ENCODE measurements around the gene ZNF385D.

Gene ZNF385D

GRCh38 chr3:21414506-21414905 lies 336.5 kb downstream of the ZNF385D start:
- no peak for TF ChIP-seq CTCF (IDR thresholded peaks at IDR 0.05; ENCODE audit: insufficient read depth, low read length, missing control alignments)
- ChIA-PET POLR2A (no interaction called here), CTCF (no interaction called here)
- no peak overlapping the region for H3K4me3 ChIP-seq (ENCODE audit: low read depth, low read length)
- DNase-seq (ENCODE audit: low read depth, low spot score), result no peak

DNA sequence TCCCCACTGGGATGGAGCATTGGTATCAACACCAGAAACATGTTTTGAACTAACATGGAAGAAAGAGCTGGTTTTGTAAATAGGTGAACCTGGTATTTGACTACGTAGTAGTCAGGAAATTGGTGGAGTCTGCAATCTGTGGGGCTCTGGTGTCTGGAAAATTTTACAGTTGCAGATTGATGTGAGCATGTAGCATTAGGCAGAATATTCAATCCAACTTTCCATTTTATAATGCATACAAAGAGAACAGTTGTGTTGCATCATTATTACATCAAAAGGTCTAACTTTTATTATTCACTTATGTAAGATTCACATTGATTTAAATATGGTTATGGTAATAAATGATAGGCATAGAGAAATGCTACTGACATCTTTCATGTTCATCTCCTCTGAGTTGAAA lies 340.0 kb downstream of the ZNF385D start:
- TF ChIP-seq CTCF (IDR thresholded peaks at IDR 0.05; ENCODE audit: insufficient read depth, low read length, missing control alignments), result no peak
- DNase-seq (ENCODE audit: low read depth, low spot score), result no peak
- no peak overlapping the region for H3K4me3 ChIP-seq (ENCODE audit: low read depth, low read length)
- CTCF ChIA-PET, result no interaction called here
- POLR2A ChIA-PET, result no interaction called here

DNA sequence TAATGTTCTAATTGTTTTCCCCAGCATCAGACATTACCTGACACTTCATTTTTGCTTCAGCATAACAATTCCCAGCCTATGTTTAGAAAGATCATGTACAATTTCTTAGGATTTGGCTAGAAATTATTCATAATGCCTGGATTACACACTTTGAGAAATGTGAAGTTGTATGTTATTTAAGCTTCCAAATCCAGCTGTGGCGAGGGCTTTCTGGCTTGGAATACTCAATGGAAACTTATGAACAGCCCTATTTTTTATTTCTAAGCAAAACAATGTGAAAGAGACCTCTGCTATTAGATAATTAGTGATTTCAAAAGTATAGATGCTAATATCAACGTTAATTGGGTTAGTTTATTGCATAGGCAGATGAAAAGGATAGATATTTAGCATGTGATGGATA lies 341.6 kb downstream of the ZNF385D start:
- POLR2A ChIA-PET, result no interaction called here
- TF ChIP-seq CTCF (IDR thresholded peaks at IDR 0.05; ENCODE audit: insufficient read depth, low read length, missing control alignments), result no peak
- CTCF ChIA-PET, result no interaction called here
- DNase-seq (ENCODE audit: low read depth, low spot score), result no peak
- no peak overlapping the region for H3K4me3 ChIP-seq (ENCODE audit: low read depth, low read length)

DNA sequence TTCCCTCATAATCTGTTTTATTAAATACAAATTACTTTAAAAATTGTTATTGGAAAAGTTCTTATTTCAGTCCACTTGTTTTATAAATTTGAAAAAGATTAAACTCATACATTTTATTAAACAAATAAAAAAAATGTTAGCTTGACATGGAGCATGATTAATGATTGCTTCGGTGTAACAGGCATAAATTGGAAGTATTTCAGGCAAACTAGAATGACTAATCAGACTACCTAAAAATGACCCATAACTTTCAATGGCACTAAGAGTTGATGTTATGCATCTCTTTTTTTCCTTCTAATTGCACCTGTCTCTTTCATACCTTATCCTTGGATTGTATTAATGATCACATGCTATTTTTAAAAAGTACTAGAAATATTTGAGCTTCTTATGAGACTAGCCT lies 343.3 kb downstream of the ZNF385D start:
- CTCF ChIA-PET, result no interaction called here

DNA sequence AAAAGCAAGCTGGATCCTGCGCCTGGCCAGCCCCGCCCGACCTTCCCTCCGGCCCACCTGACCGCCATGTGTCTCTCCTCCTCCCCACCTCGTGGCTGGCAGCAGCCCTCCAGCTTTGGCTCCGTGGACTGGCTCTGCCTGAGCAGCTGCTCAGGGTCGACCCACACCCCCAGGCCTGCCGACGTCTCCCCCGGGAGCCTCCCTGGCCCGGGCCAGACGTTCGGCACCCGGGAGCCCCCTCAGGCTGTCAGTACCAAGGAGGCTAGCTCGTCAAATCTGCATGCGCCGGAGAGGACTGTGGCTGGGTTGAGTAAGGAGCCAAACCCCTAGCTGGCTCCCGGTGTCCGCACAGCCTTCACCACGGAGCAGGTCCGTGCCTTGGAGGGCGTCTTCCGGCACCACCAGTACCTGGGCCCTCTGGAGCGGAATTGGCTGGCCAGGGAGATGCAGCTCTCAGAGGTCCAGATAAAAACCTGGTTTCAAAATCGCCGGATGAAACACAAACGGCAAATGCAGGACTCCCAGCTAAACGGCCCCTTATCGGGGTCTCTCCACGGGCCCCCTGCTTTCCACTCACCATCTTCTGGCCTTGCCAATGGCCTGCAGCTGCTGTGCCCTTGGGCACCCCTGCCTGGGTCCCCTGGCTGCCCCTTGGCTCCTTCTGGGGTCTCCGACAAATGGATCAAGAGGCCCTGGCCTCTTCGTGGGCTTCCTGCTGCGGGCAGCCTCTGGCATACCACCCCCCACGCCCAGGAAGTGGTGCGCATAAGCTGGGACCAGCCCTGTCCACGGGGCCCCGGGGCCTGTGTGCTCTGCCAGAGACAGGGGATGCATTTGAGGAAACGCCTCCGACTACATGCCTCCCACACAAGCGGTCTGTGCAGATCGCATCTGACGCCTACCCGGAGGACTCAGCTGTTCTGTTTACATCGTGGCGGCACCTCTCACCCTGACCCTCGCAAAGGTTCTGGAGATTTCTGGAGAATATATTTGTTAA lies 345.0 kb downstream of the ZNF385D start:
- H3K4me3 ChIP-seq (ENCODE audit: low read depth, low read length), result no peak overlapping the region
- POLR2A ChIA-PET, result no interaction called here
- DNase-seq (ENCODE audit: low read depth, low spot score), result no peak
- CTCF ChIA-PET, result interaction anchor here (0.6 kb wide), 1 partner anchor 8 kb away, joined by 3 read pairs; no protein-coding TSS in a partner anchor
- TF ChIP-seq CTCF (IDR thresholded peaks at IDR 0.05; ENCODE audit: insufficient read depth, low read length, missing control alignments), result no peak

More for the DNA sequence above, 343.3 kb downstream of the ZNF385D start:
- no peak overlapping the region for H3K4me3 ChIP-seq (ENCODE audit: low read depth, low read length)
- DNase-seq (ENCODE audit: low read depth, low spot score), result no peak
- POLR2A ChIA-PET, result no interaction called here
- no peak for TF ChIP-seq CTCF (IDR thresholded peaks at IDR 0.05; ENCODE audit: insufficient read depth, low read length, missing control alignments)

GRCh38 chr3:21398461-21398860 lies 352.5 kb downstream of the ZNF385D start:
- H3K4me3 ChIP-seq (ENCODE audit: low read depth, low read length), result no peak overlapping the region
- POLR2A ChIA-PET, result no interaction called here
- CTCF ChIA-PET, result interaction anchor here (0.6 kb wide), 1 partner anchor 8 kb away, joined by 3 read pairs; no protein-coding TSS in a partner anchor
- TF ChIP-seq CTCF (IDR thresholded peaks at IDR 0.05; ENCODE audit: insufficient read depth, low read length, missing control alignments), result no peak
- no peak for DNase-seq (ENCODE audit: low read depth, low spot score)

All from AG04449 (cell line).